ENCODE results near the gene EVX2. TPM values are rescaled to one million over a fixed set of nuclear protein-coding genes. Genes with fewer than 3 reads are reported as not detected.

The EVX2 gene
- total and polyA plus RNA-seq, 7 donors: 0.07 to 4.6 (median 1.9) TPM; not detected in 2

DNA sequence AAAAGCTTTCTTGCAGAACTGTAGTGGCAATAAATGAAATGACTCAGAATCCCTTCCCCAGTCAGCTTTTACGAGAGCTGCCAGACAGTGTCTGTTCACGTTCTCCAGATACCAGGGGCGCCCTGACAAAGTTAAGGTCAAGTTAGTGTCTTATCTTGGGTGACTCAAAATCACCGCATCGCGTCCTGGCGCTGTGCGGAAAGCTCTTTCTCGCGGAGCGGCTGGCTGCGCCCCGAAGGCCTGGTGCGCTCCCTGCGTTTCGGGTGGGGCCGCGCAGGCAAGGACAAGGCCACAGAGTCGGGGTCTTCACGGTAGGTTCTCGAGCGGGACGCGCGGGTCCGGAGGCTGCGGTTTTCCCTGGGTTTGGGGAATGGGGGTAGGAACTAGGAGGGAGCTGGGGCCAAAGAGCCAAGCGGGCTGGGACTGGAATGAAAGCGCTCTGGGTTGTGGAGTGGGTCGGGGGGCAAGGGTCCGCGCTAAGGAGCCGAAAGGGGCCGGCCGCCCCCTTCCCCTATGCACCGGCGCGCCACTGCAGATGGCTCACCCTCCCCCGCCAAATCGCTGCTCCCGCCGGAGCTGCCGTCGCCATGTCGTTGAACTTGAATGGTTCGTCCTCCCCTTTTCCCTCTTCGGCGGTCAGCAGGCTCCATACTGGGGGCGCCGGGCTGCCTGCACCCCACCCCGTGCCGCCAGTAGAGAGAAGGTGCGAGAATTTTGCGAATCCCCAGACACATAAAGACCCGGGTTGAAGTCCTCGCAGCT lies 20.7 kb upstream of the EVX2 start:
- peaks cover 0 to 66% (median 43%) of the 10 kb centered on the region in 4 donors for H3K4me1 ChIP-seq
- 4 to 5% methylated on average over 56 of the region's 56 CpGs for WGBS, 2 donors
- peak overlapping the region in 3 of 4 donors; percentile 92 to 96 (median 95) for H3K27ac ChIP-seq
- TF ChIP-seq POLR2A (IDR thresholded peaks at IDR 0.05) (peak in 1 of 2 donors; percentile 55), POLR2AphosphoS5 (IDR thresholded peaks at IDR 0.05) (peak; percentile 58 to 79 (median 76))
- TF ChIP-seq, protein P1, sequence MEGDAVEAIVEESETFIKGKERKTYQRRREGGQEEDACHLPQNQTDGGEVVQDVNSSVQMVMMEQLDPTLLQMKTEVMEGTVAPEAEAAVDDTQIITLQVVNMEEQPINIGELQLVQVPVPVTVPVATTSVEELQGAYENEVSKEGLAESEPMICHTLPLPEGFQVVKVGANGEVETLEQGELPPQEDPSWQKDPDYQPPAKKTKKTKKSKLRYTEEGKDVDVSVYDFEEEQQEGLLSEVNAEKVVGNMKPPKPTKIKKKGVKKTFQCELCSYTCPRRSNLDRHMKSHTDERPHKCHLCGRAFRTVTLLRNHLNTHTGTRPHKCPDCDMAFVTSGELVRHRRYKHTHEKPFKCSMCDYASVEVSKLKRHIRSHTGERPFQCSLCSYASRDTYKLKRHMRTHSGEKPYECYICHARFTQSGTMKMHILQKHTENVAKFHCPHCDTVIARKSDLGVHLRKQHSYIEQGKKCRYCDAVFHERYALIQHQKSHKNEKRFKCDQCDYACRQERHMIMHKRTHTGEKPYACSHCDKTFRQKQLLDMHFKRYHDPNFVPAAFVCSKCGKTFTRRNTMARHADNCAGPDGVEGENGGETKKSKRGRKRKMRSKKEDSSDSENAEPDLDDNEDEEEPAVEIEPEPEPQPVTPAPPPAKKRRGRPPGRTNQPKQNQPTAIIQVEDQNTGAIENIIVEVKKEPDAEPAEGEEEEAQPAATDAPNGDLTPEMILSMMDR (IDR thresholded peaks at IDR 0.05): no peak
- H3K4me3 ChIP-seq: peak overlapping the region; percentile 59 to 65 (median 60)
- H3K36me3 ChIP-seq: peaks cover 0 to 6% (median 0%) of the 10 kb centered on the region in 4 donors
- H3K9me3 ChIP-seq: no peaks in the 10 kb centered on the region
- peak; percentile 78 for DNase-seq
- intact Hi-C loops (cut with DNase I): no loop called here
- peaks cover 0 to 83% (median 15%) of the 10 kb centered on the region in 3 donors for H3K27me3 ChIP-seq

DNA sequence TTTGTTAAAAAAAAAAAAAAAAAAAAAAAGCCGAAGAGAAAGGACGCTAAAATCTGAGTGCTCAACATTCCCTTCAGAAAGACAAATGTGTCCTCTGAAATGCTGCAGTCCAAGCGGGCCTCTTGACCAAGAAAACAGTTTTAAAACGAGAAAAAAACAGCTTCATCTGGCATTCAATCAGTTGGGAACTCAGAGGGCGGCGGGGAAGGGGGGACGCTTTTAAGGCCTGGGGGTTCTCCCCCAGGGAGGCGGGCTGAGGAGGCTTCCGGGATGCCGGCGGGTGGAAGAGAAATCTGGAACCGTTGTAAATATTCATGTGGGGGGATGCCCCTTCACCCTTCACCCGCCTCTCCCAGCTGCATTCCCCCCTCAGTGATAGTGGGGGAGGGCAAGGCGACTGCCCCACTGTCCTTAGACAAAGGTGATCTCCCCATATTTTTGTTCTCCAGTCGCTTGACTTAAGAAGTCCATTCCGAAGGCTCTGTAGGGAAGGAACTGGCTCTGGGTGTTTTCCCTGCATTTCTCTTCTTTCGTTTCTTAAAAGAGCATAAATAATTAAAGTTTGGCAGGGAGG lies 20.1 kb upstream of the EVX2 start:
- 14 to 22% methylated on average over 17 of the region's 17 CpGs for WGBS, 2 donors
- no peaks in the 10 kb centered on the region for H3K9me3 ChIP-seq
- intact Hi-C loops (cut with DNase I): no loop called here
- peaks cover 0 to 60% (median 39%) of the 10 kb centered on the region in 4 donors for H3K4me1 ChIP-seq
- H3K4me3 ChIP-seq: peak overlapping the region; percentile 59 to 65 (median 60)
- H3K27ac ChIP-seq: peak overlapping the region in 3 of 4 donors; percentile 92 to 96 (median 95)
- H3K36me3 ChIP-seq: peaks cover 0 to under 1% (median 0%) of the 10 kb centered on the region in 4 donors
- no peak for TF ChIP-seq EP300 (IDR thresholded peaks at IDR 0.05)
- no peak for TF ChIP-seq POLR2AphosphoS5 (IDR thresholded peaks at IDR 0.05)
- no peak for TF ChIP-seq POLR2A (IDR thresholded peaks at IDR 0.05)
- TF ChIP-seq, protein P1 (IDR thresholded peaks at IDR 0.05): no peak
- peaks cover 0 to 83% (median 15%) of the 10 kb centered on the region in 3 donors for H3K27me3 ChIP-seq
- peak; percentile 65 for DNase-seq

DNA sequence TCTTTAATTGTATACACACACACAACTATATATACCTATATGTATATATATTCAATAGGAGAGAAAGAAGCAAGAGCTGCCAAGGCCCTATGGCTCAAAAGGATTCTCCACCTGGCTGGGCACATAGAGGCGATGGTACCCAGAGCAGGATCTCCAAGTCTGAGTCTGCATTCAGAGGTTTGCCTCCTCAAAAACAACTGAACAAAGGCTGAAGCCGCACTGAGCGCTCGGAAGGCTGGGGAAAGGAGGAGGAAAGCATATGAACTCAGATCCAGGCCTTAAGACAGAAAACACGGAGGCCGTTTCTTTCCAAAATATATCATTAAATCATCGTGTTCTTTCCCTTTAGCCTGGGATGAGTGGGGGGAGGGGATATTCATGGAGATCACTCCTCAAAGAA lies 19.4 kb upstream of the EVX2 start:
- Histone ChIP-seq H3K36me3 (no peaks in the 10 kb centered on the region), H3K27ac (peak overlapping the region in 3 of 4 donors; percentile 92 to 96 (median 95)), H3K4me1 (peaks cover 0 to 58% (median 35%) of the 10 kb centered on the region in 4 donors), H3K9me3 (no peaks in the 10 kb centered on the region), H3K4me3 (peak overlapping the region in 2 of 4 donors; percentile 60 to 61), H3K27me3 (peaks cover 0 to 83% (median 15%) of the 10 kb centered on the region in 3 donors)
- WGBS, 2 donors: 50 to 78% methylated on average over 7 of the region's 7 CpGs
- intact Hi-C loops (cut with DNase I): no loop called here
- no peak for TF ChIP-seq EP300 (IDR thresholded peaks at IDR 0.05)
- TF ChIP-seq POLR2AphosphoS5 (IDR thresholded peaks at IDR 0.05): no peak
- no peak for TF ChIP-seq POLR2A (IDR thresholded peaks at IDR 0.05)
- TF ChIP-seq, protein P1 (IDR thresholded peaks at IDR 0.05): no peak
- no peak for DNase-seq

DNA sequence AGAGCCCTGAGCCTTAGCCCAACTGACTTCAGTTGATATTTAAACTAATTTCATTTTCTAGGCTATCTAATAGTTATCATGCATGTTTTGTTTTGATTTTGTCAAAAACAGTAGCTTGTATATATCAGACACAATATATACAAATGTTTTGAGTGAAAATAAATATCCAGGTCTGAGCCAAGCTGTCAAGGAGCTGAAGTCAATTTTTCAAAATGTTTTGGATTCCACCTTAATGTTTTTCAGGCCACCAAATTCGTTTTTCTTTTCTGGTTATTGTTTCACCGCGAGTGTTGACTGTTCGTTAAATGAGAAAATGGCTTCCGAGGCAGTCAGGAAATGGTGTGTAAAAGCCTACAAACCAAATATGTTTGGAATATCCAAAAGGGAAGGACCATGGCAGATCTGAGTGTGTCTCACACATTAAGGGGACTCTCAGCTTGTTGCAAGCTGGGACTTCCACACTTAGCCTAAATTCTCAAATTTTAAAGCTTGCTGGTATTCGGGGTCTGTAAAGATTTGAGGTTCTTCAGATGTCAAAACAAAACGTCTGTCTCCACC lies 18.6 kb upstream of the EVX2 start:
- Histone ChIP-seq H3K4me3 (no peak overlapping the region), H3K27ac (peak overlapping the region in 3 of 4 donors; percentile 92 to 96 (median 95)), H3K27me3 (peaks cover 0 to 85% (median 12%) of the 10 kb centered on the region in 3 donors), H3K36me3 (no peaks in the 10 kb centered on the region), H3K9me3 (no peaks in the 10 kb centered on the region), H3K4me1 (peaks cover 0 to 60% (median 35%) of the 10 kb centered on the region in 4 donors)
- no peak for DNase-seq
- 46 to 67% methylated on average over 7 of the region's 7 CpGs for WGBS, 2 donors
- TF ChIP-seq EP300 (IDR thresholded peaks at IDR 0.05) (no peak), POLR2AphosphoS5 (IDR thresholded peaks at IDR 0.05) (no peak), POLR2A (IDR thresholded peaks at IDR 0.05) (no peak)
- TF ChIP-seq, protein P1 (IDR thresholded peaks at IDR 0.05): no peak
- intact Hi-C loops (cut with DNase I): no loop called here
